Measurements from ENCODE around the gene C6orf15. TPM values are rescaled to one million over a fixed set of nuclear protein-coding genes. Genes with fewer than 3 reads are reported as not detected.

The C6orf15 gene
- total RNA-seq, 1 donor from 2014 or later = not detected

DNA sequence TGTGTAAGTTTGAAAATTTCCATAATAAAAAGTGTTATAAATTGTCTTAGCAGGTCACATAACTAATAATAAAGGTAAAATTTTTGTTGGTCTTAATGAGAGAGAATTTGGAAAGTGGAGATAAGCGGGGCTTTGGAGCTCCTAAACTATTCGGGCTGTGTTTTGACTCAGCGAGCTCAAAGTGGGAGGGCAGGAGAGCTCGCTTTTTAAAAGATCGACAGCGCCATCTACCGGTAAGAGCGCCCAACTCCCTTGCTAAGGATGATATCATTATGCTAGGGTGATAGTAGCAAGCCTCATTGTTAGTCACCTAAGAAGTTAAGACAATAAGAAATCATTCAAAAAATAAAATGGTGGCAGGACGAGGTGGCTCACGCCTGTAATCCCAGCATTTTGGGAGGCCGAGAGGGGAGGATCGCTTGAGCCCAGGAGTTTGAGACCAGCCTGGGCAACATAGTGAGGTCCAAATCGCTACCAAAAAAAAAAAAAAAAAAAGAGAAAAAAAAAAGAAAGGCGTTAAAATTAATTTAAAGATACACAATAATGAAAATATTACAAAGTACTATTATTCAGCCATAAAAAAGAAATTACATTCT, 24.8 kb downstream of the C6orf15 start:
- Histone ChIP-seq H3K27me3 (no peaks in the 10 kb centered on the region), H3K9me3 (ENCODE audit: low read depth) (no peaks in the 10 kb centered on the region), H3F3A (ENCODE audit: low read depth) (peaks cover 5% of the 10 kb centered on the region), H2AFZ (replicated peaks) (no peak overlapping the region), H3K36me3 (no peaks in the 10 kb centered on the region), H3K4me2 (no peak overlapping the region), H3K27ac (no peak overlapping the region), H3K4me3 (no peak overlapping the region), H3K9ac (no peak overlapping the region), H3K79me2 (ENCODE audit: low read depth) (no peaks in the 10 kb centered on the region), H3K4me1 (no peaks in the 10 kb centered on the region), H4K20me1 (ENCODE audit: low read depth) (no peaks in the 10 kb centered on the region)
- no peaks in the 10 kb centered on the region for H3K36me3 Mint-ChIP-seq
- no peak overlapping the region for H3K4me3 Mint-ChIP-seq
- DNase-seq (ENCODE audit: low spot score) = peak; percentile 93
- no peaks in the 10 kb centered on the region for H3K27me3 Mint-ChIP-seq (ENCODE audit: insufficient read depth, low read depth)
- TF ChIP-seq EZH2 (IDR thresholded peaks at IDR 0.05) = no peak
- TF ChIP-seq, protein P1, sequence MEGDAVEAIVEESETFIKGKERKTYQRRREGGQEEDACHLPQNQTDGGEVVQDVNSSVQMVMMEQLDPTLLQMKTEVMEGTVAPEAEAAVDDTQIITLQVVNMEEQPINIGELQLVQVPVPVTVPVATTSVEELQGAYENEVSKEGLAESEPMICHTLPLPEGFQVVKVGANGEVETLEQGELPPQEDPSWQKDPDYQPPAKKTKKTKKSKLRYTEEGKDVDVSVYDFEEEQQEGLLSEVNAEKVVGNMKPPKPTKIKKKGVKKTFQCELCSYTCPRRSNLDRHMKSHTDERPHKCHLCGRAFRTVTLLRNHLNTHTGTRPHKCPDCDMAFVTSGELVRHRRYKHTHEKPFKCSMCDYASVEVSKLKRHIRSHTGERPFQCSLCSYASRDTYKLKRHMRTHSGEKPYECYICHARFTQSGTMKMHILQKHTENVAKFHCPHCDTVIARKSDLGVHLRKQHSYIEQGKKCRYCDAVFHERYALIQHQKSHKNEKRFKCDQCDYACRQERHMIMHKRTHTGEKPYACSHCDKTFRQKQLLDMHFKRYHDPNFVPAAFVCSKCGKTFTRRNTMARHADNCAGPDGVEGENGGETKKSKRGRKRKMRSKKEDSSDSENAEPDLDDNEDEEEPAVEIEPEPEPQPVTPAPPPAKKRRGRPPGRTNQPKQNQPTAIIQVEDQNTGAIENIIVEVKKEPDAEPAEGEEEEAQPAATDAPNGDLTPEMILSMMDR (IDR thresholded peaks at IDR 0.05) = peak; percentile 89
- no peak overlapping the region for H3K27ac Mint-ChIP-seq
- peaks cover 14% of the 10 kb centered on the region for H3K4me1 Mint-ChIP-seq
- H3K9me3 Mint-ChIP-seq = no peaks in the 10 kb centered on the region

DNA sequence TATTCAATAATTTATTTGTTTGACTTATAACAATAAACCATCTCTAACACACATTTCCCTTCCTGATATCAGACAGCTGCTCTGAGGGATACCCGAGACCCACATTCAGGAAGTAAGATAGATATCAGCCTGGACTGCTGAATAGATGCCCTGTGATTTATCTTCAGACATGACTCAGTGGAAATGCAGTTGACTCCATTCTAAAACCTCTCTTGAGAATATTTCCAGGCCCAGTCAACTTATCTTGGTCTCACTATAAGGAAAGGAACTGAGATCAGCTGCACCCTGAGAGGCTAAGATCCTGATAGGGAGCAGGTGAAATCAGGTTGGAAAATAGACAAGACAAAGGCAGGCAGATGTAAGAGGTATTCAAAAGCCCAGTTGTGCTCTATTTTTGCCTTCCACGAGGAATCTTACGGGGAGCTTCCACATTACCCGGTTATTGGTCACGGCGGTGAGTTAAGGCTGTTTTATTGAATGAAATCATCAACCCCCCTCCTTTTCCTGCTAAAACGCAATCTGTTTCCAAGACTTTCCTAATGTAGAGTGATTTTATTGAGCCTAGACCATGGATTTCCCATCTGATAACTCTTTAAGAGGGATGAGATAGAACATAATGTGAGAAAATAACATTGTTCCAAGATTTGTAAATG, 25.5 kb downstream of the C6orf15 start:
- H3K4me1 ChIP-seq = no peaks in the 10 kb centered on the region
- H3K36me3 Mint-ChIP-seq = no peaks in the 10 kb centered on the region
- no peak overlapping the region for H3K4me3 ChIP-seq
- TF ChIP-seq EZH2phosphoT487 (IDR thresholded peaks at IDR 0.05) (no peak), EZH2 (IDR thresholded peaks at IDR 0.05) (no peak)
- TF ChIP-seq, protein P1 (IDR thresholded peaks at IDR 0.05) = no peak
- H3K9me3 Mint-ChIP-seq = no peaks in the 10 kb centered on the region
- no peak overlapping the region for H3K4me2 ChIP-seq
- peaks cover 14% of the 10 kb centered on the region for H3K4me1 Mint-ChIP-seq
- H3F3A ChIP-seq (ENCODE audit: low read depth) = peaks cover 5% of the 10 kb centered on the region
- no peaks in the 10 kb centered on the region for H3K79me2 ChIP-seq (ENCODE audit: low read depth)
- no peak for DNase-seq (ENCODE audit: low spot score)
- no peak overlapping the region for H3K9ac ChIP-seq
- no peaks in the 10 kb centered on the region for H3K27me3 ChIP-seq
- H4K20me1 ChIP-seq (ENCODE audit: low read depth) = no peaks in the 10 kb centered on the region
- no peaks in the 10 kb centered on the region for H3K36me3 ChIP-seq
- no peak overlapping the region for H3K27ac Mint-ChIP-seq
- no peak overlapping the region for H3K4me3 Mint-ChIP-seq
- H2AFZ ChIP-seq (replicated peaks) = no peak overlapping the region
- no peaks in the 10 kb centered on the region for H3K9me3 ChIP-seq (ENCODE audit: low read depth)
- H3K27ac ChIP-seq = no peak overlapping the region
- no peaks in the 10 kb centered on the region for H3K27me3 Mint-ChIP-seq (ENCODE audit: insufficient read depth, low read depth)

- peaks cover 23% of the 10 kb centered on the region for H3K4me1 Mint-ChIP-seq
- Histone ChIP-seq H3K4me3 (no peak overlapping the region), H3K9me3 (ENCODE audit: low read depth) (no peaks in the 10 kb centered on the region), H3K79me2 (ENCODE audit: low read depth) (no peaks in the 10 kb centered on the region), H3K4me2 (no peak overlapping the region), H2AFZ (replicated peaks) (peak overlapping the region; percentile 70), H4K20me1 (ENCODE audit: low read depth) (no peaks in the 10 kb centered on the region), H3K36me3 (no peaks in the 10 kb centered on the region), H3K9ac (no peak overlapping the region), H3K27ac (no peak overlapping the region), H3F3A (ENCODE audit: low read depth) (peaks cover 5% of the 10 kb centered on the region), H3K4me1 (peaks cover 4% of the 10 kb centered on the region), H3K27me3 (no peaks in the 10 kb centered on the region)
- no peaks in the 10 kb centered on the region for H3K36me3 Mint-ChIP-seq
- peak; percentile 79 for DNase-seq (ENCODE audit: low spot score)
- no peak for TF ChIP-seq EZH2 (IDR thresholded peaks at IDR 0.05)
- TF ChIP-seq, protein P1 (IDR thresholded peaks at IDR 0.05) = peak; percentile 59
- no peak for TF ChIP-seq EZH2phosphoT487 (IDR thresholded peaks at IDR 0.05)
- H3K9me3 Mint-ChIP-seq = no peaks in the 10 kb centered on the region
- no peak overlapping the region for H3K4me3 Mint-ChIP-seq
- no peak overlapping the region for H3K27ac Mint-ChIP-seq
- H3K27me3 Mint-ChIP-seq (ENCODE audit: insufficient read depth, low read depth) = peaks cover 3% of the 10 kb centered on the region
Measured at GRCh38 chr6:31083742-31084354, 28.5 kb downstream of the C6orf15 start.
